SU-DHL-6 (cell line): Measurements from ENCODE around the gene STK32A.

Experiments
- CTCF ChIP-seq: fragments of 200-600 bp; sonication (generic); IDR thresholded peaks from one replicate; pipeline ENCODE4 v1.5.1; 2017; ENCODE audit warnings: antibody characterized with exemption, mild to moderate bottlenecking, low read length, moderate library complexity; ENCODE audit not compliant: insufficient read depth, poor library complexity, severe bottlenecking
- EZH2phosphoT487 ChIP-seq: fragments of 200-600 bp; sonication (generic), shearing (Covaris generic); conservative IDR thresholded peaks from 2 replicates; pipeline ENCODE4 v1.6.1; 2018; ENCODE audit warnings: mild to moderate bottlenecking, antibody characterized with exemption, low read length, moderate library complexity, mixed read lengths

DNA sequence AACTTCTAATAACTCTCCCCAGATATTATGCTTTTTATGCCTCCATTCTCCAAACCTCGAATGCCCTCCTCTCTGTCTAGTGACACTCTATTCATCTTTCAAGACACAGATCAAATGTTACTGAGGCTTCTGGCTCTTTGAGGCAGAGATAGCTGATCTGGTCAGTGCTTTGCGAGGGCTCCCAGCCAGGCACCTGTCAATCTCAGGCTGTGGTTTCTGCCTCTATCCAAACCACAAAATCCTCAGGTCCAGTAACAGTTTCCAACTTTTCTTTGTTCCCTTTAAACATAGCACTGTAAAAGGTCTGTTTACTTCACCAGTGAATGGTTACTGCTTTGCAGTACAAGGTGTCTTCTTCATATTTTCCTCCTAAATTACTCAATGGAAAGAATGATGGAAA, 11.5 kb upstream of the STK32A start:
- TF ChIP-seq EZH2phosphoT487 (no peak), CTCF (no peak)
